CD4-positive, alpha-beta T cell treated with Interleukin-17A for 4 hours (primary cell): Measurements from ENCODE around the gene RIMOC1.
"Not testable (repeated sequence)": the region's sequence is repeated elsewhere in the genome, so short reads cannot be mapped to it uniquely, and the experiment has no call there.

Experiments
- DNase-seq: peaks from one replicate; pipeline ENCODE4 v3.0.0-alpha.2; 2020; ENCODE audit warnings: mixed read lengths

The RIMOC1 gene

GRCh38 chr5:41891066-41891707, 13.0 kb upstream of the RIMOC1 start:
- DNase-seq = no peak

DNA sequence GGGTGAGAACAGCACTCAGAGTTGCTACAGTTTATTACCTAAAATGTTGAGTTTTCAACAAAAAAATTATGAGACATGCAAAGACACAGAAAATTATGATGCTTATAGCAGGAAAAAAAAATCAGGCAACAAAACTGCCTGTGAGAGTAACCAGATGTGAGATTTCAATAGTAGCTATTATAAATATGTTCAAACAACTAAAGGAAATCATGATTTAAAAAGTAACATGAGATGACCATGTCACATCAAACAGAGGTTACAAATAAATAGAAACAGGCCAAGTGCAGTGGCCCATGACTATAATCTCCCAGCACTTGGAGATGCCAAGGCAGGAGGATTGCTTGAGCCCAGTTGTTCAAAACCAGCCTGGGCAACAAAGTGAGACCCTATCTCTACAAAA, 12.1 kb upstream of the RIMOC1 start:
- DNase-seq = no peak

- DNase-seq = no peak
Observed at GRCh38 chr5:41893074-41893851, 10.9 kb upstream of the RIMOC1 start.

DNA sequence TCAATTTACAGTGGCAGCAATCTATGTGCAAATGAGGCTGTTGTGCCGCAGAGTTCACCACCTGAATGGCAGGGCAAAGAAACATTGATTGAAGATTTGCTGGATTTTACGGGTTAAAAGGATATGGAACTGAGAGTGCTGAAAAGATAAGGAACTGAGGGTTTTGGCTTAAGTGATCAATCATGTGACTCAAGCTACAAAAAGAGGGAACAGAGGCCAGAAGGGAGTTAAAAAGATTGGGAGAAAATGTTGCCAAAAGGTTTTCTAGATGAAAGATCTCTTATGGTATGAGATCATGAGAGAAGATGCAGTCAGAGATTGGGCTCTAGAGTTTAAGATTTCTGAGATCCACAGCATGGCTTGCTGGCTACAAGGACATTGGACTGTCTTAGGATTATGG, 7.9 kb upstream of the RIMOC1 start:
- DNase-seq = no peak

DNA sequence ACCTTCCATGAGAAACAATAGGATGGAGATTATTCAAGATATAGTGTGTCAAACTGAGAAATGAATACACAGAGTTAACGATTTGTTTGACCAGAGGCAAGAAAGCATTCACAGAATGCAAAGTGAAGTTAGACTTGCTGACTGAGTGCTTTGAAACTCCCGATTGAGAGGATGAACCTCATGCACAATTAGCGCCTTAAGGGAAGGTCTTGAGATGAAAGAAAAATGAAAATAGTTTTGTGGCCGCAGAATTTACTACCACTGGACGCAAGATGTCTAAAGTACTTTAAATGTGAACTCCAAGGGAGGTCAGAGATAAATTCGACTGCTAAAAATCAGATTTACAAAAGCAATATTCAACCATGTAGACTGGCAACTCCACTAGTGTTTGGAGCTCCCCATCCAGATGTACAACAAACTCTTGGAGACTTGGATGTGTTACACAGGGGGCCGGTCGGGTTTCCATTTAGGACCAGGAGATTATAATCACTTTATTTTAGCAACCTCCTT, 707 bp upstream of the RIMOC1 start:
- DNase-seq = no peak

DNA sequence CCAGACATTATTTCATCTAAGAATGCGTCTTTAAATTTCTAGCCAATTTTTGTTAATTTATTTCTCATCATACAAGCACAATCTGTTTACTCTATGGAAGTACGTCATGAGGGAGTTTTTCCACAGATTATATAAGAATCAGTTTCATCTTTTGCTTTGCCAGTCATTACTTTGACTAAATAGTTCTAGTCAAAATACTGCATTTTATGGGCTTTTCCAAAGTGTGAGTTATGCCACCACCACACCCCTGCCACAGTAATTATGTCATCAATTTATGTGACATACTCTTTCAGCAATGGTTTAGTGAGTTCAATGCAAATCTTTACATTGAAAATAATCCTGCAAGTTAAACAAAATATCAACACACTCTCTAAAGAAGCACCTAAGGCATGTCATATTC, 2.0 kb downstream of the RIMOC1 start:
- no peak for DNase-seq

GRCh38 chr5:41908374-41909079, 4.4 kb downstream of the RIMOC1 start:
- DNase-seq = no peak

DNA sequence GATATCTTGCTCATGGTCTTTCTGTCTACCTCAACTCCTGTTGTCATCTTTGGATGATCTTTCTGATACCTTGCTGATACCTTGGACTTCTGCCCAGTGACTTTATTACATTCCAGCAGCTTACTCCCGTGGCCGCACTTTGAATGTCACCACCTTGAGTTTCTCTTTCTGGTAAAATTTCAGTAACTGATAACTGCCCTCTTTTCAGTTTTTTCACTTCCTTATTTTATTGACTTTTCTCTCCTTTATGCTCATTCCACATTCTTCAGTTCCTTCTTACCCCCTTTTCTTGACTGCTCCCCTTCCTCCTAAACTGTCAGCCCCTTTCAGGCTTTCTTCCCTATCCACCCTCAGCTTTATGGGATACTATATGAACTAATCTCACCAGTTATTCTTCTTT, 14.0 kb downstream of the RIMOC1 start:
- no peak for DNase-seq

- DNase-seq = no peak
Observed at GRCh38 chr5:41921166-41921565, 17.0 kb downstream of the RIMOC1 start.

DNA sequence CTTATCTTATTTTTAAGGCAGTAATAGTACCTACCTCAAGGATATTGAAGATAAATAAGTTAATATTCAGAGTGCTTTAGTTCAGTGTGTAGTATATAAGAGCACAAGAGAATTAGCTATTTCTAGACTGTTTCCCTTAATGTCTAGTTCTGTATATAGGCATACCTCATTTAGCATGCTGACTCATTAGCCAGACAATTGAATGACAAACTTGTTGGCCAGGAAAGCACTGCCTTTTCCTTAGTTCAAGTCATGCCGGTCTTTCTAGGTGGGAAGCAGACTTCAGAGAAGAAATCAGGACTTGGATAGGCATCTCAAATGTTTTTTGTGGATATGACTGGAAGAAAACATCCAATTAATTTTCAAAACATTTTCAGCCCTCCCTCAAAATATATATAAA, 17.7 kb downstream of the RIMOC1 start:
- no peak for DNase-seq

GRCh38 chr5:41924526-41924871, 20.4 kb downstream of the RIMOC1 start:
- DNase-seq = no peak

DNA sequence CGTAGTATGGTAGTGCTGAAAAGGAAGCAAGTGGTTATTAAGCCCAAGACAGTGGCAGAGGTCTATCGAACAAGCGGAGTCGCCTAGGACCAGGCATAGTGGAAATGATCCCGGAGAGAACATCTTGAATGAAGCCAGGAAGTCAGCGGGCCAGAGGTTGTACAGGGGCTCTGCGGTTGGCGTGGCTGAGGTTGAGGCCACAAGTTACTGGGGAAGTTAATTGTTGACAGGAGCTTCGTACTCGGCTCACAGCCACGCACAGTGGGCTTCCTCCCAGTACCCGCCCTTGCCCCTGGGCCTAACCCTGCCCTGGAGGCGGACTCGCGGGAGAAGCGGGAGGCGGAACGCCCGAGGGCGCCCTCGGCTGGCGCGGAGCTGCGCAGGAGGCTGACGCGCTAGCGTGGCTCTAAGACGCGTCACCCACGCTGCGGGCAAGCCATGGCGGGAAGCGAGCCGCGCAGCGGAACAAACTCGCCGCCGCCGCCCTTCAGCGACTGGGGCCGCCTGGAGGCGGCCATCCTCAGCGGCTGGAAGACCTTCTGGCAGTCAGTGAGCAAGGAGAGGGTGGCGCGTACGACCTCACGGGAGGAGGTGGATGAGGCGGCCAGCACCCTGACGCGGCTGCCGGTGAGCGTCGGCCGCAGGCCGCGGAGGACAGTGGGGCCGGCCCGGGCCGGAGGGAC, 20.9 kb downstream of the RIMOC1 start, which contains the start of gene FBXO4:
Gene FBXO4 (plus strand): TSS at position 410 of the 683 bp plus-strand sequence. CDS start 29 bp downstream, at position 439.
- peak; percentile 88 for DNase-seq

DNA sequence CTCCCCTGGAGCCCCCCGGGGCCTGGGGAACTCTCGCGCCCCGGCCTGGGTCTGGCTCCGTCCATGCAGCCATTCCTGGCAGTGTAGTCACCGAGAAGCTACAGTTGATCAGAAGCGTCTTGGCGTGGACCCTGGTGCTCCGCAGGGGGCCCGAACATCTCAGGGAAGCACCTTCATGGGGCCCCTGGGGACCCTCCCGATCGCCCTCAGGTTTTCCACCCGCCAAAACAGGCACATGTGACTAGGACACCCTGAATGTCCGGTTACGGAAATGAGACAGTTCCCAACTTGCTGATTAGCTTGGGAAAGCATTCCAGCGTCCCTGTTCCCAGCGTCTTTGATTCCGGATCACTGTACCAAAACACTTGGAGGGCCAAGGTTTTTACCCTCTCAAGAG, 21.4 kb downstream of the RIMOC1 start:
- DNase-seq = peak; percentile 37

- DNase-seq = no peak
Observed at GRCh38 chr5:41927604-41928003, 23.5 kb downstream of the RIMOC1 start.

GRCh38 chr5:41929035-41929434, 24.9 kb downstream of the RIMOC1 start:
- no peak for DNase-seq

DNA sequence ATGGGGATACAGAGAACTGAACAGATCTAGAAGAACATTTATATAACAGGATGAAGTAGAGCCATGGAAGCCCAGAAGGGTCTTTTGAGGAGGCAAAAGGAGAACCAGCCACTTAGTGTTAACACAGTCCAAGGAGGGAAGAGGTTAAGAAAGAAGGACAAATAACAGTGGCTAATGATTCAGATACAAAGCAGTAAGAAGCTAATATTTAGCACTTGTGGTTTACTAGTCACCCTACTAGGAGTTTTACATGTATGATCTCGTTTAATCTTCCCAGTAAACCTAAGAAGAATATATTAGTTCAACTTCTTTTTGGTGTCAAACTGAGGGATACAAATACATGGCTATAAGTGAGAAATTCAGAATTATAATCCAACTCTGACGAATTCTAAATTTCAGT, 28.6 kb downstream of the RIMOC1 start:
- DNase-seq = no peak

DNA sequence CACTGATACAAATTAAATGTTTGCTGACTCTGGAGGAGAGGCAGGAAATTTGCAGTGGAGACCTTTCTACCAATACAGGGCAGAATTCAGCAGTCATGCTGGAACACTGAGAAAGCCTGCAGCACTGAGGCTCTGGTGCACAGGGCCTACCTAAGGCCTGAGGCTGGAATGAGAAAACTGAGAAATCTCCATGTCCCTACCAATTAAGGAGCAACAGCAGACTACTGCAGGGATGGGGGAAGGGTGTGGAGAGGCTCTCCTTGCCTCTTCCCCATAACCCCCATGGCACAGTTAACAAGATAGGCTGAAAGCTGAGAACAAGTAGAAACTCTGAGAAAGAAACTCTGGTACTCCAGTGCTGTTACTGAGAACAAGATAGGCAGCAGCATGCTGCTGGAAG, 31.4 kb downstream of the RIMOC1 start:
- DNase-seq = no peak

- no peak for DNase-seq
Observed at GRCh38 chr5:41940641-41941040, 36.5 kb downstream of the RIMOC1 start.

DNA sequence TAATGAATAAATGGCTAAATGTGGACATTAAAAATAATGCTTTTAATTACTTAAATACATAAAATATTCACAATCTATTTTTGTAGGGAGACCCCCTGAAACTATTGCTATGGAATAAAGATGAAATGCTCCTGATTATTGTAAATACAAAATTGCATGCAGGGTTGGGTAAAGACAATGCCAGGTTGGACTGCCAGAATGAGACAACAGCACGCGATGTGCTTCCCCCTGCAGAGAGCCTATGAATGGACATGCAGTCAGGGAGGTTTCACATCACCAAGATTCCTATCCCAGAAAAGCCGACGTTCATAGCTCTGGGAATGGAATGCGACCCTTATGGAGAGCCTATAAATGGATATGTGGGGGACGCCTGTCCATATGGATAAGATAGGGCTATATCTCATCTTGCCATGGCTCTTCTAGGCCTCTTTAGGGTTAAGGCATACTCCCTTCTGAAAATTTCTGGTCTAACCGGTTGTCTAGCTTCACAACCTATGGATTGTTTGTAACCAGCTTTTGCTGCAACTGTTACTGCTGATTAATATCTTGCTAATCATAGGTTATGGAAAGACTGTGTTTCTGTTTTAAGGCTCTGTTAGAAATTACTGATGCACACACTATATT, 41.3 kb downstream of the RIMOC1 start:
- not testable (repeated sequence) for DNase-seq

DNA sequence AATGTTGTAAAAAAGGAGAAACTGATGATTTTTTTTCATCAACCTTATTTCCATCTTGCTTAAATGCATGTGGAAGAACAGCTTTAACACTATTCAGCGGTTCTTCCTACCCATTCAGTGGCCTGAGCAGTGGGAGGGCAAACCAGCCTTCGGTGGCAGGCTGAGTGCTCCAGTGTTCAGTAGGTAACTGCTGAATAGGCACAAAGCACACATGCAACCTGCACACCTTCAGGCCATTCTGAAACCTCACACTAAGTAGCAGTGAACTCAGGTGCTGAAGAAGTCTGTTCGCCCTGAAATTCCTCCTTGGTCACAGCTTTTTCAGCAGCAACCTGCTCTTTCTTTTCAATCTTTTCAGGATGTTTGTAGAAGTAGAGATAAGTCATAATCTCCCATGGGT, 47.1 kb downstream of the RIMOC1 start:
- DNase-seq = no peak
